ENCODE measurements around the gene FADS6.
A peak's percentile ranks its signal among the peaks of the same experiment; 100 is the strongest.

FADS6 gene

GRCh38 chr17:74851612-74852236 lies 41.7 kb downstream of the FADS6 start:
- DNase-seq = peak; percentile 85

- DNase-seq = no peak
Observed at GRCh38 chr17:74850914-74851313, 42.5 kb downstream of the FADS6 start.

GRCh38 chr17:74850310-74850709 lies 43.1 kb downstream of the FADS6 start:
- no peak for DNase-seq

GRCh38 chr17:74848656-74849399 lies 44.6 kb downstream of the FADS6 start:
- DNase-seq = no peak

- DNase-seq = no peak
Observed at GRCh38 chr17:74846621-74847020, 46.8 kb downstream of the FADS6 start.

GRCh38 chr17:74843352-74843627 lies 50.1 kb downstream of the FADS6 start:
- DNase-seq = no peak

GRCh38 chr17:74842599-74843351 lies 50.7 kb downstream of the FADS6 start:
- peak; percentile 90 for DNase-seq

GRCh38 chr17:74842146-74842598 lies 51.3 kb downstream of the FADS6 start:
- DNase-seq = peak; percentile 60

- peak; percentile 39 for DNase-seq
Observed at GRCh38 chr17:74840989-74841666, 52.3 kb downstream of the FADS6 start.

- DNase-seq = no peak
Observed at GRCh38 chr17:74839990-74840852, 53.2 kb downstream of the FADS6 start.

- peak; percentile 62 for DNase-seq
Observed at GRCh38 chr17:74838274-74838673, 55.2 kb downstream of the FADS6 start.

GRCh38 chr17:74836691-74837467 lies 56.6 kb downstream of the FADS6 start:
- DNase-seq = no peak

- DNase-seq = no peak
Observed at GRCh38 chr17:74836191-74836590, 57.2 kb downstream of the FADS6 start.

GRCh38 chr17:74833501-74834377 lies 59.7 kb downstream of the FADS6 start:
- peak; percentile 71 for DNase-seq

GRCh38 chr17:74832421-74832820 lies 61.0 kb downstream of the FADS6 start:
- DNase-seq = peak; percentile 66

GRCh38 chr17:74831444-74832146 lies 61.8 kb downstream of the FADS6 start:
- DNase-seq = peak; percentile 89

- DNase-seq = no peak
Observed at GRCh38 chr17:74830861-74831260, 62.6 kb downstream of the FADS6 start.

- DNase-seq = no peak
Observed at GRCh38 chr17:74827800-74828199, 65.6 kb downstream of the FADS6 start.

All from NCI-H69 (cell line).